HG02798 (cell line): ENCODE results near the gene BARHL1.
"Not testable (repeated sequence)": the region's sequence is repeated elsewhere in the genome, so short reads cannot be mapped to it uniquely, and the experiment has no call there.

Experiments
- ATAC-seq: cut with Tn5 transposase; IDR thresholded peaks from one replicate; pipeline ENCODE4 v1.9.1; 2021; ENCODE audit warnings: mild to moderate bottlenecking; ENCODE audit not compliant: unreplicated experiment, poor library complexity

BARHL1 gene

GRCh38 chr9:132555528-132555927, 26.9 kb upstream of the BARHL1 start:
- ATAC-seq, result no peak

- ATAC-seq, result no peak
Observed at GRCh38 chr9:132556235-132556634, 26.2 kb upstream of the BARHL1 start.

- ATAC-seq, result no peak
Observed at GRCh38 chr9:132556714-132557113, 25.7 kb upstream of the BARHL1 start.

- ATAC-seq, result no peak
Observed at GRCh38 chr9:132557159-132557558, 25.2 kb upstream of the BARHL1 start.

- ATAC-seq, result no peak
Observed at GRCh38 chr9:132559711-132560110, 22.7 kb upstream of the BARHL1 start.

- no peak for ATAC-seq
Observed at GRCh38 chr9:132560616-132561202, 21.7 kb upstream of the BARHL1 start.

GRCh38 chr9:132562306-132562573, 20.2 kb upstream of the BARHL1 start:
- ATAC-seq, result no peak

GRCh38 chr9:132564526-132564925, 17.9 kb upstream of the BARHL1 start:
- ATAC-seq, result no peak

GRCh38 chr9:132568787-132569186, 13.6 kb upstream of the BARHL1 start:
- not testable (repeated sequence) for ATAC-seq

GRCh38 chr9:132571806-132572600, 10.4 kb upstream of the BARHL1 start:
- no peak for ATAC-seq

- ATAC-seq, result no peak
Observed at GRCh38 chr9:132572921-132573320, 9.5 kb upstream of the BARHL1 start.

- no peak for ATAC-seq
Observed at GRCh38 chr9:132575005-132575609, 7.3 kb upstream of the BARHL1 start.

- ATAC-seq, result no peak
Observed at GRCh38 chr9:132575811-132576210, 6.6 kb upstream of the BARHL1 start.

- no peak for ATAC-seq
Observed at GRCh38 chr9:132577119-132577518, 5.3 kb upstream of the BARHL1 start.

- ATAC-seq, result no peak
Observed at GRCh38 chr9:132578367-132578932, 4.0 kb upstream of the BARHL1 start.

GRCh38 chr9:132579427-132579798, 3.0 kb upstream of the BARHL1 start:
- ATAC-seq, result no peak

GRCh38 chr9:132582786-132583583, 579 bp downstream of the BARHL1 start:
- ATAC-seq, result no peak

GRCh38 chr9:132583584-132584304, 1.3 kb downstream of the BARHL1 start:
- no peak for ATAC-seq

GRCh38 chr9:132584601-132585560, 2.5 kb downstream of the BARHL1 start:
- ATAC-seq, result no peak
